WI38 (cell line): ENCODE results near the gene SH2D2A.

Experiments used
- H3K4me3 ChIP-seq: 2 replicates; pipeline ENCODE4 v1.5.1; 2011; ENCODE audit warnings: low read depth, mild to moderate bottlenecking, control low read depth, low read length
- TF ChIP-seq, protein P1 (sequence below): IDR thresholded peaks from 2 replicates; pipeline ENCODE4 v1.5.1; 2012; ENCODE audit warnings: low read depth, mild to moderate bottlenecking, control low read depth, low read length

SH2D2A gene

DNA sequence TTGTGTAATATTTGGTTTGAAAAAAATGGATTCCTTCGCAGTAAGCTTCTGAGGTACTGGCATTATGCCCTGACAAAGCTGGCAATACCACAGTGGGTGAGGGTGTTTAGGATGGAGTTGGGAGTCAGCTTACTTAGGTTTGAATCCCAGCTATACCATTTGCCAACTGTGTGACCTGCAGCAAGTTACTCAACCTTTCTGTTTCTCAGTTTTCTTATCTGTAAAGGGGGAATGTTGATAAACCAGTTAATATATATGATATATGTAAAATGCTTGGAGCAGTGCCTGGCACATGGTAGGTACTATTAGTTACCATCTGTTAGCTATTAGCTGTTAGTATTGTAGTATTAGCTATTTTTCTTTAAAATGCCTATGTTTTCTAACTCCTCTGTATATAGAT lies 60.3 kb downstream of the SH2D2A start:
- TF ChIP-seq, protein P1, sequence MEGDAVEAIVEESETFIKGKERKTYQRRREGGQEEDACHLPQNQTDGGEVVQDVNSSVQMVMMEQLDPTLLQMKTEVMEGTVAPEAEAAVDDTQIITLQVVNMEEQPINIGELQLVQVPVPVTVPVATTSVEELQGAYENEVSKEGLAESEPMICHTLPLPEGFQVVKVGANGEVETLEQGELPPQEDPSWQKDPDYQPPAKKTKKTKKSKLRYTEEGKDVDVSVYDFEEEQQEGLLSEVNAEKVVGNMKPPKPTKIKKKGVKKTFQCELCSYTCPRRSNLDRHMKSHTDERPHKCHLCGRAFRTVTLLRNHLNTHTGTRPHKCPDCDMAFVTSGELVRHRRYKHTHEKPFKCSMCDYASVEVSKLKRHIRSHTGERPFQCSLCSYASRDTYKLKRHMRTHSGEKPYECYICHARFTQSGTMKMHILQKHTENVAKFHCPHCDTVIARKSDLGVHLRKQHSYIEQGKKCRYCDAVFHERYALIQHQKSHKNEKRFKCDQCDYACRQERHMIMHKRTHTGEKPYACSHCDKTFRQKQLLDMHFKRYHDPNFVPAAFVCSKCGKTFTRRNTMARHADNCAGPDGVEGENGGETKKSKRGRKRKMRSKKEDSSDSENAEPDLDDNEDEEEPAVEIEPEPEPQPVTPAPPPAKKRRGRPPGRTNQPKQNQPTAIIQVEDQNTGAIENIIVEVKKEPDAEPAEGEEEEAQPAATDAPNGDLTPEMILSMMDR: no peak

More for the DNA sequence above, 60.3 kb downstream of the SH2D2A start:
- H3K4me3 ChIP-seq: no peak overlapping the region
